HUES64 (cell line): ENCODE measurements around the gene PBX3.

Experiments used
- H3K27ac ChIP-seq: 2 replicates; pipeline ENCODE4 v1.7.0; 2013; ENCODE audit warnings: low read depth, low read length, inconsistent platforms
- H3K27me3 ChIP-seq: 2 replicates; pipeline ENCODE4 v1.6.1; 2013; ENCODE audit warnings: mild to moderate bottlenecking, low read length; ENCODE audit not compliant: insufficient read depth
- H3K36me3 ChIP-seq: 2 replicates; pipeline ENCODE4 v1.6.1; 2013; ENCODE audit warnings: mild to moderate bottlenecking, low read length; ENCODE audit not compliant: insufficient read depth
- H3K4me1 ChIP-seq: 2 replicates; pipeline ENCODE4 v1.6.1; 2013; ENCODE audit warnings: mild to moderate bottlenecking, low read length, moderate library complexity; ENCODE audit not compliant: insufficient read depth
- H3K4me3 ChIP-seq: 2 replicates; pipeline ENCODE4 v1.5.1; 2013; ENCODE audit warnings: mild to moderate bottlenecking, low read length, moderate library complexity
- H3K9ac ChIP-seq: 2 replicates; pipeline ENCODE4 v1.6.1; 2013; ENCODE audit warnings: mild to moderate bottlenecking, low read depth, low read length
- H3K9me3 ChIP-seq: 2 replicates; pipeline ENCODE4 v1.6.1; 2013; ENCODE audit warnings: low read depth, low read length; ENCODE audit not compliant: insufficient read depth
- WGBS: fragments of 150-250, 120-280 bp; methylation state at CpG from one replicate; pipeline ENCODE4 v1.1.7; 2013; ENCODE audit warnings: missing lambda C conversion rate; 5-methylcytosine and 5-hydroxymethylcytosine counted together

Gene PBX3

DNA sequence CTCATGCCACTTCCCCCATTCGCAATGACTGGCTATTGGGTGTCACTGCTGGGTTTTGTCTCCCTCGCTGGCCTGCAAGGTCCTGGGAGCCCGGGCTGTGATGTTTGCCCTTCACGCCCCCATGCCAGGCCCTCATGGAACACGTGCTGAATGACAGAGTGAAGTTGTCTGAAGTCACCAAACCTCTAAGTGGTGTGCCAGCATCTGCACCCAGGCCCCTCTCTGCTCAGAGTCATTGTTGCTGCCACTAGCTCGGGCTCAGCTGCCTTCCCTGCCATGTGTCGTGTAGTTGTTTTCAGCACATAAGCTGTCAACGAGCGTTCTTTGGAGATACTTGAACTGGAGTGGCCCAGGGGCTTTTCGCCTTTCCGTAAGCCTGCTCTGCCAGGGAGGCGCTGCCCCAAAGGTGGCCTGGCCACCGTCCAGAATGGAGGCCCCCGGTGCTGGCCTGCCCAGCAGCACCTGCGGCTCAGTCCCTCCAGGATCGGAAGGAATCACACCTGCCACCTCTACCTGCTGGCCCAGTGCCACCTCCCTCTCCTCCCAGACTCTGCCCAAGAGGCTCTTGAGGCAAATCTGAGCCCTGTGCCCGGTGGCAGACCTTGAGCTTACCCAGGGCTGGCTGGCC, 250.1 kb downstream of the PBX3 start:
- Histone ChIP-seq H3K27me3 (no peaks in the 10 kb centered on the region), H3K9me3 (no peaks in the 10 kb centered on the region), H3K9ac (no peak overlapping the region), H3K36me3 (no peaks in the 10 kb centered on the region), H3K4me3 (no peak overlapping the region), H3K27ac (no peak overlapping the region), H3K4me1 (no peaks in the 10 kb centered on the region)
- 93% methylated on average over 17 of the region's 17 CpGs for WGBS

DNA sequence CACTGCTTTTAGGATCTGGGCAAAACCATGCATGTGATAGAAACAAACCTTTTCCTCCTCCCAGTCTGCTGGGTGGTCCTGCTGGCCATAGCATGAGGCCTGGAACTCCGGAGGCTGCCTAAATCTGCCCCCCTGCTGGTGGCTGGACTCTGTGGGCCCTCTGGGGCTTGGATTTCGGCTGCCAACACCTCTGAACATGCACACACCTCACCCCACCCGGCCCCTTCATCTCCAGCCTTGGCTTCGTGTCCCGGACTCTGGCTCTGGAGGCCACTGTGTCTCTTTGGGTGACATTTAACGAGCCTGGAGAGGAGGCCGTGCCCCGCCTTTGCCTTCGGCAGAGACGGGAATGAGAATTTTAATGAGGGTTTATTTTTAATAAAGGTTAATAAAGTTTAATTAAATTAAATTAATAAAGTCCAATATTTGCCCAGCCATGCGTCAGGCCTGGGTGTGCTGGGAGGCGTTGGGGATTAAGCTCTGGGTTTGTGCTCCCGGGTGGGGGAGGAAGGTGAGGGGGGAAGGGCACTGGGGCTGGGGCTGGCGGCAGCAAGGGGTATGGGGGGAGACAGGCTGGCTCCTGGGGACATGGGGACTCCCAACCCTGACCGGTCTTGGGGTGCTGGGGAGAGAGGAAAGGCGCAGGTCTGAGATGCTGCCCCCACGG, 251.8 kb downstream of the PBX3 start:
- no peaks in the 10 kb centered on the region for H3K36me3 ChIP-seq
- no peaks in the 10 kb centered on the region for H3K9me3 ChIP-seq
- no peaks in the 10 kb centered on the region for H3K4me1 ChIP-seq
- H3K27ac ChIP-seq, result no peak overlapping the region
- H3K9ac ChIP-seq, result no peak overlapping the region
- H3K27me3 ChIP-seq, result no peaks in the 10 kb centered on the region
- 83% methylated on average over 17 of the region's 17 CpGs for WGBS
- H3K4me3 ChIP-seq, result no peak overlapping the region

DNA sequence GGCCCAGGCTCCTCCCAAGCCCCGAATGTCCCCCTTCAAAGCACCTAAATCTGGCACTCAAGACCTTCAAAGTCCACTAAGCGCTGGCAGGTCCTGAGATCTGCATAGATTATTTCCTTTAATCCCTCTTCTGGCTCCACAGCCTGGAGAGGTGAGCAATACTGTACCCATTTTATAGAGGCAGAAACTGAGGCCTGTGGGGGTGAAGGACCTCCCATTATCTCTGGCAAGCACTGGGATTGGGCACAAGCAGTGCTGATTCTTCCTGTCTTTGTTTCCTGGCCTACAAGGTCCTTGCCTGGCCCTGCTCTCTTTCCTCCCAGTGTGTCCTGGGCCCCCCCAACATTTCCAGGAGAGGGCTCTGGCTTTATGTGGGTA, 252.3 kb downstream of the PBX3 start:
- 85% methylated on average over 2 of the region's 2 CpGs for WGBS
- Histone ChIP-seq H3K9ac (no peak overlapping the region), H3K27me3 (no peaks in the 10 kb centered on the region), H3K4me1 (no peaks in the 10 kb centered on the region), H3K36me3 (no peaks in the 10 kb centered on the region), H3K4me3 (no peak overlapping the region), H3K27ac (no peak overlapping the region), H3K9me3 (no peaks in the 10 kb centered on the region)

DNA sequence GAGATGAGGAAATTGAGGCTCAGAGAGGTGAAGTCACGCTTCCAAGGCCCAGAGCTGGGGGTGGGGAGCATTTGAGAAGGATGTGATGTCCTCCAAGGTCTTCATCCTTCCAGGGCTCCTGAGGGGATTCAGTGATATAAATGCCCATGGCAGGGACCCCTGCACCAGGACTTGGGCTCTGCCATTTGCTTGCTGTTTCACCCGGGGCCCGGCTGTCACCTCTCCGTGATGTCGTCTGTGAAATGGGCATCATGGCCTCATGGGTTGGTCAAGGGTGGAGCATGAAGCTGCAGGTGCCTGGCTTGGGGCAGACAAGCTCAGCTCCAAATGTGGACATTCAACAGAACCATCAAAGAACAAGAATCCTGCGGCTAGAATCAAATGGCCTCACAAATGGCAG, 253.1 kb downstream of the PBX3 start:
- Histone ChIP-seq H3K36me3 (no peaks in the 10 kb centered on the region), H3K4me3 (no peak overlapping the region), H3K9me3 (no peaks in the 10 kb centered on the region), H3K4me1 (no peaks in the 10 kb centered on the region), H3K27ac (no peak overlapping the region), H3K9ac (no peak overlapping the region), H3K27me3 (no peaks in the 10 kb centered on the region)
- 97% methylated on average over 6 of the region's 6 CpGs for WGBS

DNA sequence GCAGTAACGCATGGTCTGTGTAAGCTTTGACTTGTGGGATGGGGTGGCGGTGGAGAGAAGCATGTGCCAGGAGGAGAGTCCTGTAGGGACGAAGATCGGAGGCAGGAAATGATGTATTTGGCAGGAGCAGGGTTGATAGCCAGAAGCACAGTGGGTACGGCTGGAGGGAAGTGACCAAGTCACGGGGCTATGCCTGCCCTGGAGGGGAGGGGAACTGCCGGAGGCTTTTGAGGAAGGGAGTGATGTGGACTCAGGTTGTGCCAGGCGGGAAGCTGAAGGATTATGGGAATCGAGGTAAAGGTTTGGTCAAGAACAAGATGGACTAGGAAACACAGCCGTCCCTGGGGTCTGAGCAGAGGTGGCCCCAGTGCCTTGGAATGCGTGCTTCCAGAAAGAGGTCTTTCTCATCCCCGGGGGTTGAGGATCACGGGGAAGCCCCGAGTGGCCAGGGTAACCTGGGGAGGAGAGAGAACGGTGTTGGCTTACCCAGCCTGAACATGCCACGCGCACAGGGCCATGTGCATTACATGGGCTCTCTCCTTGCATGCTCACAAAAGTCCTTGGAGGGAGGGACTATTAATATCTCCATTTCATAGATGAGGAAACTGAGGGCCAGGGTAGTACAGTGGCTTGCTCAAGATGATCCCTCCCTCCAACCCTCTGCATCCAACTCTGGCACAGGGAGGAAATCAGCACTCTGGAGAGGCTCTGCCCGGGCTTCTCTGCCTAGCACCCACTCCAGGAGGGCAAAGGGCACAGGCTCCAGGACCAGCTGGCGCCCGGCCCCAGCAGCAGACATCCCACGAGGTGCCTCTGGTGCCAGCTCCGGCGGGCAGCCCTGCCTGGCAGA, 253.8 kb downstream of the PBX3 start:
- H3K9ac ChIP-seq, result no peak overlapping the region
- H3K36me3 ChIP-seq, result no peaks in the 10 kb centered on the region
- no peak overlapping the region for H3K4me3 ChIP-seq
- no peaks in the 10 kb centered on the region for H3K27me3 ChIP-seq
- no peak overlapping the region for H3K27ac ChIP-seq
- no peaks in the 10 kb centered on the region for H3K4me1 ChIP-seq
- no peaks in the 10 kb centered on the region for H3K9me3 ChIP-seq
- WGBS, result 91% methylated on average over 23 of the region's 23 CpGs

DNA sequence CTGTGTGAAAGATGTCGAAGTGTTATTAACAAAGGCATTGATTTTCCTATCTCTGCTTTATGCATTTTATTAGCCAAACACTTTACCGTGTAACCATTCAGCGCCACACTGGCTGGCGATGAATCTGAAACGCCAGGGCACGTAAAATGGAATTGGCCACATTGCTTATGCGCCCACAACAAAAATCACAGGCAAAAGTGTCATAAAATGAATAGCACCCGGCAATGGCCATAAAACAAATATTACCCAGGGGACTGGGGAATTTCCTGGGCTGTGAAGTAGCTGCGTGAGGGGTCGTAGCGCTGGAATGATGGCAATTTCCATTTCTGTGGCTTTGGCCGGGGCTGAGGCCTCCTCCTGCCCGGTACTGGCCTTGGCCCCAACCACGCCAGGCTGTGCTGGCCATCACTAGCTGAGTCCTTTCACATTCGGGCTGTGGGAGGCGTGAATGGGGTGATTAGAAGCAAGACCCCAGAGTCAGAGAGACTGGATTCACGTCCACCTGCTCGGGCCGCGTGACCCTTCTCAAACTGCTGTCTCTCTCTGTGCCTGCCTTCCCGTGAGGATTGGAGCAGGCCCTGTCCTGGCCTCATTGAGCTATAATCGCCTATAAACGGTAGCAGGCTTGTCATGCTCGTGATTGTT, 254.5 kb downstream of the PBX3 start:
- WGBS, result 89% methylated on average over 24 of the region's 24 CpGs
- Histone ChIP-seq H3K27me3 (no peaks in the 10 kb centered on the region), H3K4me3 (no peak overlapping the region), H3K36me3 (no peaks in the 10 kb centered on the region), H3K27ac (no peak overlapping the region), H3K4me1 (no peaks in the 10 kb centered on the region), H3K9me3 (no peaks in the 10 kb centered on the region), H3K9ac (no peak overlapping the region)

DNA sequence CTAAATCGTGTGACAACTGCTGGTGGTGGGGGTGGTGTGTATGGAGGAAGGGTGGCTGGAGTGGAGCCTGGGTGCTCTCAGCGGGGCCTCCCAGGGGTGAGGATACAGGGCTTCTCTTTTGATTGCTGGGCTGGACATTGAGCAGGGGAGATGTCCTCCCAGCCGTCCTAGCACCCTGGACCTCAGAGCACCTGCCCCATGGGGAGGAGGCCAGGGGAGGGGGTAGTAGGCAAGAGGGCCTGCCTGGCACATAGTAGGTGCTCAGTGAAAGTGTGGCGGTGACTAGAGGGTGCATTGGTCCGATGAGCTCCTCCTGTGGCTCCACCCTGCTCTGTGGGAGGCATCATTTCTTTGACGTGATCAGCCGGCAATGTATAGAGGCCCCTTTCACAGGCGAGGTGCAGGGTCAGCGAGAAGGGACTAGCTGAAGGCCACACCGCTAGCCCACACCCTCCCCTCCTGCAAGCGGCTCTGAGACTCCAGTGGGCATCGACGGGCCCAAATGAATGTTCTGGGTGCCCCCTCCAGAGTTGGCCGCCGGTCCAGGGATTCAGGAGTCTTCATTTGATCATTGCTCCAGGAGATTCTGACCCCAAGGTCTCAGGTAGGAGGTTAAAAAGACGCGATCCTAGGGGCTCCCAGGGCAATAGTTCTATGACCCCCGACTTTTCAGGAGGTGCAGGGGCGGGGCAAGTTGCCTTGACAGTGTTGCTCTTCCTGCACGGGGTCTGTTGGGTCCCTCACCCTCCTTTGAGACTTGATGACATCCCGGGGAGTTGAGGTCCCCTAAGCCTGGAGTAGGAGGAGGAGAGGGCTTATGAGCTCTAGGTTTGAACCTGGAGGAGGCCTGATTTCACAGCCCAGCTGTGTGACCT, 255.5 kb downstream of the PBX3 start:
- Histone ChIP-seq H3K27ac (no peak overlapping the region), H3K9me3 (peaks cover under 1% of the 10 kb centered on the region; the same call in 1 of the 2 replicates), H3K4me3 (no peak overlapping the region), H3K4me1 (no peaks in the 10 kb centered on the region), H3K36me3 (no peaks in the 10 kb centered on the region), H3K9ac (no peak overlapping the region), H3K27me3 (no peaks in the 10 kb centered on the region)
- WGBS, result 93% methylated on average over 21 of the region's 21 CpGs

DNA sequence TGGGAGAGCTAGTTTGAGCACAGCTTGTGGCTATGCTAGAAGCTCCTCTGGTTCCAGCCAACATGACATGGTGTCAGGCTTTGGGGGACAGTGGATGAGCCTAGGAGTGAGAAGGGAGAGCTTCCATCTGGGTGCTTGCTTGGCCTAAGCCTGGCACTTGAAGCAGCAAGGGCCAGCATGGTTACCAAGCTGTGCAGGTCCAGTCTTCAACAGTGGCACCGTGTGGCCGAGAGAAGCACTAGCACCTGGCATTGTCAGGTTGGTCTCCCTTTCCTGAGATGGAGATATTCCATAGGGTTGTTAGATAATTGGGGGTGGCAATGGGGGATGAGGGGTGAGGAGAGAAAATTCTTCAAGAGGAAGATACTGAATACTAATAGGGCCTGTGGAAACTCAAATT, 261.9 kb downstream of the PBX3 start:
- Histone ChIP-seq H3K9me3 (peaks cover 13% of the 10 kb centered on the region), H3K27me3 (no peaks in the 10 kb centered on the region), H3K27ac (no peak overlapping the region), H3K4me1 (no peaks in the 10 kb centered on the region), H3K9ac (no peak overlapping the region), H3K36me3 (no peaks in the 10 kb centered on the region), H3K4me3 (no peak overlapping the region)
- 80% methylated on average over 2 of the region's 2 CpGs for WGBS

DNA sequence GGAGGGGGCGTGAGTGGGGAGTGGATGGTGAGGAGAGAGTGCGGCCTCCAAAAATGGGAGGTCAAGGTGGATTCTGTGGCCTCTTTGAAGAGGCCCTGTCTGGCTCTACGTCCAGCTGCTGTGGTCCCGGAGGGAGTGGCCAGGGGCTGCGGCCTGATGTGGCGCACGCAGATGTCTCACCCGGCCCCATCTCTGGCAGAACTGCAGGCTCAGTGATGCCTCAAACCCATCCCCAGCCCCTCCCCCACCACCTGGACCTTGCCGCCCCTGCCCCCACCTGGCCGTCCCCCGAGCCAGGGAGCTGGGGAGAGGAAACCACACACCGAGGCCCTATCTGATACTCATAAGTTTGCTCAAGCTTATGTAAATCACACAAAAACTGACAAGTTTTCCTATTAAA, 267.6 kb downstream of the PBX3 start:
- Histone ChIP-seq H3K27ac (no peak overlapping the region), H3K9ac (no peak overlapping the region), H3K4me1 (0 out of 2 replicates have a peak, but pooled peaks cover 3% of the 10 kb centered on the region), H3K27me3 (no peaks in the 10 kb centered on the region), H3K9me3 (no peaks in the 10 kb centered on the region), H3K4me3 (no peak overlapping the region), H3K36me3 (no peaks in the 10 kb centered on the region)
- 68% methylated on average over 12 of the region's 12 CpGs for WGBS

DNA sequence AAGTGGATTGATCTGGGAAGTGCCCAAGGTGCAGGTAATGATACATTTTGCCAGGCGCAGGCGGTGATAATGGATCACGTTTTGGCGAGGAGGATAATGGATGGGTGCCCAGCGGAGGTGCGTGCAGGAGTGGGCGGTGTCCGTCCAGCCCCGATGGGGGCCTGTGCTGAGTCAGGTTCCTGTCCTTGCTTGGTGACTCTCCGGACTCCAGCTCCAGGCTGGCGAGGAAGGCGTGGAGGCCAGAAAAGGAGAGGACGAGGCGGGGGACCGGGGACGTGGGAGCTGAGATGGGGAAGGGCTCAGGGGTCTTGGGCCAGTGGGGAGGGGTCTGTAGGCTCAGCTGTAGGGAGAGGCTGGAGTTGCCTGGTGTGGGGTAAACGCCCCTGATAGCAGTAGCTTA, 268.3 kb downstream of the PBX3 start:
- no peaks in the 10 kb centered on the region for H3K36me3 ChIP-seq
- no peaks in the 10 kb centered on the region for H3K9me3 ChIP-seq
- H3K27ac ChIP-seq, result no peak overlapping the region
- WGBS, result 95% methylated on average over 17 of the region's 17 CpGs
- no peak overlapping the region for H3K4me3 ChIP-seq
- H3K9ac ChIP-seq, result no peak overlapping the region
- H3K27me3 ChIP-seq, result no peaks in the 10 kb centered on the region
- 0 out of 2 replicates have a peak, but pooled peaks cover 3% of the 10 kb centered on the region for H3K4me1 ChIP-seq
